ENCODE data around the gene PDE1A.

DNA sequence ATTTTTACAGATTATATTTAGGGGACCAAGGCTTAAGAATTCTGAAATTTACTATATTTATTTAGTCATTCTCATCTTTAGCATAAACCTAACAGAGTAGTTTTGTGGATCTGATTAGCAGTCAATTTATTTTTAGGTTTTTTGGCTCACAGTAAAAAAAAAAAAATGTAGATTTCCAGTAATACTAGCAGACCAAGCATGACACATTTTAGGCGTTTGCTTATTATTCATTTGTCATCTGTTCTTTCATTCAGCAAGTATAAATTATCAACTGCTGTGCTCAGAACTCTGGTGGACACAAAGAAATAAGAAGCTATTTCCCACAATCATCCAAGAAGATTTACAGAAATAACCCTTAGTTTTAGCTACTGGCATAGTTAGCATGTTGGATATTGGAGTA is 20.6 kb downstream of the PDE1A start:
- TF ChIP-seq CTCF (IDR thresholded peaks at IDR 0.05; ENCODE audit: low read depth, low read length, poor library complexity, severe bottlenecking) (no peak), EZH2phosphoT487 (IDR thresholded peaks at IDR 0.05; ENCODE audit: borderline replicate concordance, low read length) (no peak)

All from DOHH2 (cell line).